Measurements from ENCODE around the gene CMKLR1. TPM values are rescaled to one million over a fixed set of nuclear protein-coding genes. Genes with fewer than 3 reads are reported as not detected.

CMKLR1 gene
- polyA plus RNA-seq, 3 donors = 4.3 to 5.4 (median 4.5) TPM

DNA sequence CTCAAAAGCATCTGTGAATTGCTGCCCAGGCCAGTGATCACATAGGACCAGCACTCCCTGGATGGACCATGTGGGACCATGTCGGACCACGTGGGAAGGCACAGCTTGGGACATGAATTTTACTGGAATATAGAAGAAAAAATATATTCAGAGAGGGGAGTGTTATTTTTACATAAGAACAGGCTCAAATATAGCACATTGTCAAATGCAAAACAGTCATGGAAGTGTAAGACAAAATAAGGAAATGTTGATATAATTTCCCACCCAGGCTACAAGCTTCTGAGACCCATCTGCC lies 68.3 kb downstream of the CMKLR1 start:
- DNase-seq (ENCODE audit: low read depth in 3 of 3, low spot score in 2 of 3) = no peak

DNA sequence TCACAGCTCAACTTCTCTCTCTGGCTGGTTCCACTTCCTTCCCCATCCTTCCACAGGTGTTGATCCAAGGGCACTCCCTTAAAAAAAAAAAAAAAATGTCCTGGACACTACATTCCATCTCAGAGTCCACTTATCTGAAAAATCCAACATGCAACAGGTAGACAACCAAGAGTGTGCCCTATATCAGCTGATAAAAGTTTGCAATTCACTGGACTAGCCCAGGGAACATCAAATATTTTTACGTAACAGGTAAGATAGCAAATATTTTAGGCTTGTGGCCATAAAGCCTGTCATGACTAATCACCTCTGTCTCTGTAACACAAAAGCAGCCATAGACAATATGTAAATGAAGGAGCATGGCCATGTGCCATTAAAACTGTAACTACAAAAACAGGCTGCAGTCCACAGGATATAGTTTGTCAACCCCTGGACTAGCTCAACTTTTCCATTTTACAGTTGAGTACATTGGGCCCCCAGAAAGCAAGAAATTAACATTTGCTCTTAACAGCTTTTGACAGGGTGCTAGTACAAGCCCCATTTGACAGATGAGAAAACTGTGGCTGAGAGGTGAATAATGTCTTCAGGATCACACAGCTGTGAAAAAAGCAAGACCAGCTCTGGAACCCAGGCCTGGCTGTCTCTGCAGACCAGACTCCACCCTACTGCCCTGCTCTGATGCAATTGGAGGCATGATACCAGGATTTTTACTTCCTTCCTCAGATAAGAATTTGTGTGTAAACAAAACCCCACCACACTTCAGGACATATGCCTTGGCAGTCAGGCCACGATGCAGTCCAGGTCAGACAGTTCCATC lies 68.9 kb downstream of the CMKLR1 start:
- DNase-seq (ENCODE audit: low read depth in 3 of 3, low spot score in 2 of 3) = no peak

DNA sequence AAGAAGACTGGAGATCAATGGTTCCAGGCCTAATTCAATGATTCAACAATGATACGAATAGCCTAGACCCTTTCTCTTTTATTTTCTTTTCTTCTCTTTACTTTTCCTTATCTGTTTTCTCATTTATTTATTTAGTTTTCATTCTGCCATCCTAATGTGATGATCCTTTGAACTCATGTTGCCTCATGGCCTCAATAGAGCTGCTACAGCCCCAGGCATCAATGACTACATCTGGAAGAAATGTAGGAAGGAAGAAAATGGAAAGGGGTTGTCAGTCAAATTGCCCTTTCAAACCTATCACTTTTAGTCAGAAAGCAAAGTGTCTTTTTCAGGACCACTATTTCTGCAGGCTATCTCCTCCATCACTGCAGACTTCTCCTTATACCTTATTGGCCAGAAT lies 69.9 kb downstream of the CMKLR1 start:
- DNase-seq (ENCODE audit: low read depth in 3 of 3, low spot score in 2 of 3) = no peak

DNA sequence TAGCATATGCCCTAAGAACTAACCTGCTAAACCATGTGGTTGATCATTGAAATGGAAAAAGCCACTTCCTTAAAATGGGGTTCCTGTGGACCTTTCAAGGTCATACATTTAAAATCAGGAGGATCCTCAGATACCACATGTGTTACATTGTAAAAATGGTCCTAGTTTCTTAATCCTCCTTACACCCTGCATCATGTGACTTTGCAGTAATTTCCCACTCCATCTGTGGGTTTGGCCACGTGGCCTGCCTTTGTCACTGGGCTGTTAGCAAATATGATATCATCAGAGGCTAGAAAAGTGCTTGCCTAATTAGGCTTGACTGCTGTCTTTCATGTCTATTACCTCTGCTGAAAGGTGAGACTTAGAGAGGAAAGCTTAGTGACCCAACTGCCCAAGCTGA lies 70.7 kb downstream of the CMKLR1 start:
- no peak for DNase-seq (ENCODE audit: low read depth in 3 of 3, low spot score in 2 of 3)

DNA sequence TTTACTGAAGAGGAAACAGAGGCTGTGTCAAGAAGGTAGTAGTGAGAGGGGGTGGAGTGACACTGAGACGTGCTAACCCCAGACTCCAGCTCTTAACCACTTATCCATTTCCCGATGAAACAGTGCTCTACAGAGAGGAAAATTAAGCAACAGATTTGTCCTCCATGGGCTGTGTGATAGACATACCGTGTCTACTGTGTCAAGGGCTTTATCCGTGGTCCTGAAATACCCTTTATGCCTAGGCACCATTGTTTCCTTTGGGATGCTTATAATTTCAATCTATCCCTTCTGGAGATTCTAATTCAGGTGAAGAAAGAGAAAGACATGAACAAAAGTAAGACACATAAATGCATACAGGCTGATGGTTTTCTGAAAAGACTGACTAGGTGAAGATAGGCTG lies 71.7 kb downstream of the CMKLR1 start:
- no peak for DNase-seq (ENCODE audit: low read depth in 3 of 3, low spot score in 2 of 3)

DNA sequence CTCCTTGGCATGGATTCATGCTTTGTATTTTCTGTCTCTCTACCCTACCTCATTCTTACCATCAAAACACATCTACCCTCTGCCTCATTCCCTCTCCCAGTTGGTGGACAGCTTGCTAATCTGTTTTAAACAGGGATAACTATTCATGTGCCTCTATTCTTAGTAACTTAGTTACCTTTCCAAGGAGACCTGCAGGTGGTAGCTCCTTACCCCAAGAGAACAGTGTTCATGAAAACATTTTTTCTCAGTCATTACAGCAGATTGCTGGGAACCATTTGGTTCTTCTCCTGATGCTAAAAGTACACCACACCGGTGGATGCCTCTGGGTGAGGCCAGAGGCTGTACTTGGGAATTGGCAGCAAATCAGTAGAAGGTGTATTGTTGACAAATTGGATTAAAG lies 73.0 kb downstream of the CMKLR1 start:
- no peak for DNase-seq (ENCODE audit: low read depth in 3 of 3, low spot score in 2 of 3)

DNA sequence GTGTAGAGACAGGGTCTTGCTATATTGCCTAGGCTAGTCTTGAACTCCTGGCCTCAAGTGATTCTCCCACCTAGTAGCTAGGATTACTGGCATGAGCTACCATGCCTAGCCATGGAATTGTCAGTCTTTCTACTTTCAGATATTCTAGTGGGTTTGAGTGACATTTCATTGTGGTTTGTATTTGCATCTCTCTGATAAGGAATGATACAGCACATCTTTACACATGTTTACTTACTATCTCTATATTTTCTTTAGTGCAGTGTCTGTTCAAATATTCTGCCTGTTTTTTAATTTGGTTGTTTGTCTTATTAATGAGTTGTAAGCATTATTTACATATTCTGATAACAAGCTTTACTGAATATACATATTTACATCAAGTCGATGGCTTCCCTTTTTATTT lies 73.6 kb downstream of the CMKLR1 start:
- no peak for DNase-seq (ENCODE audit: low read depth in 3 of 3, low spot score in 2 of 3)

DNA sequence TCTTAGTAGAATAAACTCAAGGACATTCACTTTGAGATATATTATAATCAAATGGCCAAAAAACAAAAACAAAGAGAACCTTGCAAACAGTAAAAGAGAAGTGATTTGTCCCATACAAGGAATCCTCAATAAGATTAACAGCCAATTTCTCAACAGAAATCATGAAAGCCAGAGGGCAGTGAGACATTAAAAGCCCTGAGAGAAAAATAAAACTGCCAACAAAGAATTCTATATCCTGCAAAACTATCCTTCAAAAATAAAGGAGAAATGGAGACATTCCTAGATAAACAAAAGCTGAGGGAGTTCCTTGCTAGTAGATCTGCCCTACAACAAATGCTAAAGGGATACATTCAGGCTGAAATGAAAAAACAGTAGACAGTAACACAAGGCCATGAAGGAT lies 78.1 kb downstream of the CMKLR1 start:
- no peak for DNase-seq (ENCODE audit: low read depth in 3 of 3, low spot score in 2 of 3)

DNA sequence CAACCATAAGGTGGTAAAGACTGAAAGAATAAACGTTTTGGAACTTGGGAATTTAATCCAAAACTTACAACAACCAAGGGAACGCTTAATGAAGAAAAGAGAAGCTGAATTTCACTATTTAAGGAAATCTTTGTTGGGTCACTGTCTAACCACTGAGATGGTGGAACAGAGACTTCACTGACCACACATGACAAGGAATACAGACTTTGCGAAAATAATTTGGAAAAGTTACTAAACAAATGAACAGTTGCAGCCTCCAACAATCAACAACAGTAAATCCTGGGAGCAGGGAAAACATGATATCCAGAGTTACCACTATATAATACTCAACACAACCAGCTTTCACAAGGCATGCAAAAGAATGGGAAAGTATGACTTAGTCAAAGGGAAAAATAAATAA lies 79.1 kb downstream of the CMKLR1 start:
- no peak for DNase-seq (ENCODE audit: low read depth in 3 of 3, low spot score in 2 of 3)

DNA sequence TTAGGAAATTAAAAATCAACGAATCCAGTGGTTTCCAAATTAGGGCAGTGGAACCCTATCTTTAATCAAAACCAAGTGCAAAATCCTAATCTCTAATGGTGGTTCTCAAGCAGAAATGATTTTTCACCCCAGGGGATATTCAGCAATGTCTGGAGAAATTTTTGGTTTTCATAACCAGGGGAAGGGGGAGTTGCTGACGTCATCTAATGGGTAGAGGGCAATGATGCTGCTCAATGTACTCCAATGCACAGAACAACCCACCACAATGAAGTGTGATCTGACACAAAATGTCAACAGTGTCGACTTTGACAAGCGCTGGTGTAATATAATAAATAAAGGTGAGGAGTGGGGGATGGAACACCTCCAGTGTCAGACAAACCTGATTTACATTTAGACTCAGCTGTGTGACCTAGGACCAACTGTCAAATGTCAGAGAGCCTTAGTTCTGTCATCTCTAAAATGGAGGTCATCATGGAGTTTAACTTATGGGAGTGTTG lies 81.5 kb downstream of the CMKLR1 start:
- no peak for DNase-seq (ENCODE audit: low read depth in 3 of 3, low spot score in 2 of 3)

DNA sequence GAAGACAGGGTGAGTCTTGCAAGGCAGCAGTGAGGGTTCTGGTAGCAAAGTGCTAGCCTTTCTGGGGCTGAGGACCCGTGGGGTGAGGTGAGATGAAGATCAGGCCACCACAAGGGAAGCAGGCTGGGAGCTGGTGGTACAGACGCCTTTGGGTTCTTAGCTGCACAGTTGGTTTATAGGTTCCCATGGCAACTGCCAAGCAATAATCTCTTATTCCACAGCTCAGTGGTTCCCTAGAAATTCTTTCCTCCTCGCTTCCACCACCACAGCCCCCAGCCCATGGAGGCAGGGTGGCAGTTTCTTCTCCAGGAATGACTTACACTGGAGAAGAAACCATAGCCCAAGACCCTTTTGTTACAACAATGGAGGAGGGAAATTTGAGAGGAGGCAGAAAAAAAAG lies 82.1 kb downstream of the CMKLR1 start:
- no peak for DNase-seq (ENCODE audit: low read depth in 3 of 3, low spot score in 2 of 3)

DNA sequence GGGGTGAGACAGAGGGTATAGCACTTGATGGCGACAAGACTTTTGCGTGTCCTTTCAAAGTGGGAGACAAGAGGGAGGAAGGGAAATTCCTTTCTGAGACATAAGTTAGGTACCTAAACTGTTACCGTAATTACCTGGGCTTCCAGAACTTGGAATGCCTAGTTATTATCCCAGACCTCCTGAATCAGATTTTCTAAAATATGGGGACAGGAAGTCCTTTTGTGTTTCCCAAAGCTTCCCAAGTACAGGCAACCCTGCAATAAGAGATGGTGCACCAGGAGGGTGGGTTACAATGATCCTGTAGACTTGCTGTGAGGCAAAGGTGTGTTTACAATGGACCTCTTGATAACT lies 83.9 kb downstream of the CMKLR1 start:
- DNase-seq (ENCODE audit: low read depth in 3 of 3, low spot score in 2 of 3) = no peak

DNA sequence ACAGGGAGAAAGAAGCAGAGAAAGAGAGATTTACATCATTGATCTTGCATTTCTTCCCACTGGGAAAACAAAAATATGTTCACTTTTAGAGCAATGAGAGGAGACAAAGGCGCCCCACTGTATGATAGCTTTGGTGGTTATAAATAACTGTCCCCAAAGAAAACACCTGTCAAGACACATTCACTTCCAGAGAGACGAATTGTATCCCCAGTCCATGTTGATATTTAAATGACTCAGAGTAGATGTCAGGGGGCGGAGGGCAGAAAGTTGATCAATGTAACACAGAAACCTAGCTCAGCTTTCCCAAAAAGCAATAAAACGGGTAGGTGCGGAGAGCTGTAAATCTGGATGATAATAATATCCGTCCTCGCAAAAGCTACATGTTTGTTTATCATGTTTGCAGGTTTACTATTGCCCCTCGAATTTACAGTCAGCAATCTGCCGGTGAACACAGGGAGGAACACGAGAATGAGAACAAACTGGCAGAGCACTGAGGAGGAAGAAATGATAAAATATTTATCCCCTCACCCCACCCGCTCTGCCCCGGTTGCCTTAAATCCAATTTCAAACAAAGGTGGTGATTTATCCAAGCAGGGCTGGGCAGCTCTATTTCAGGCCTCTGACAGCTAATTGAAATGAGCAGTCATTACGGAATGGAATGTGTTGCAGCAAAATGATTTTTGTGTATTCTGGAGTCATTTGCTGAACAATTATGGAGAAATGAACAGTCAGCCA lies 84.4 kb downstream of the CMKLR1 start:
- no peak for DNase-seq (ENCODE audit: low read depth in 3 of 3, low spot score in 2 of 3)

DNA sequence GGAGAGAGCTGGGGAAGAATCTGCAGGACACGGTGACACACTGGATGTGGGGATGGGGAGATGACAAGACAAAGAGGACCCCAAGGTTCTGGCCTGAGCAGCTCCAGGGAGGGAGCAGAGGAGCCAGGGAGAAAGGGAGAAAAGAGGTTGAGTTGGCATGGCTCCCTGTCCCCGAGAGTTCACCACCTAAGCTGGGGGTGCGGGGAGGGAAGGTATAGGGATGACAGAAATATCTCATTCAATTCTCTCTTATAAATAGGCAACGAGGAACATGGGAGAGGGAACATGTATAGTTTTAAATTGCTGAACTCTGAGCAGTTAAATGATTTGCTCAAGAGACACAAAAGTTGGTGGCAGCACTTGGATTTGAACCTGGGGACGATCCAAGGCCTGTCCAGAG lies 85.1 kb downstream of the CMKLR1 start:
- no peak for DNase-seq (ENCODE audit: low read depth in 3 of 3, low spot score in 2 of 3)

DNA sequence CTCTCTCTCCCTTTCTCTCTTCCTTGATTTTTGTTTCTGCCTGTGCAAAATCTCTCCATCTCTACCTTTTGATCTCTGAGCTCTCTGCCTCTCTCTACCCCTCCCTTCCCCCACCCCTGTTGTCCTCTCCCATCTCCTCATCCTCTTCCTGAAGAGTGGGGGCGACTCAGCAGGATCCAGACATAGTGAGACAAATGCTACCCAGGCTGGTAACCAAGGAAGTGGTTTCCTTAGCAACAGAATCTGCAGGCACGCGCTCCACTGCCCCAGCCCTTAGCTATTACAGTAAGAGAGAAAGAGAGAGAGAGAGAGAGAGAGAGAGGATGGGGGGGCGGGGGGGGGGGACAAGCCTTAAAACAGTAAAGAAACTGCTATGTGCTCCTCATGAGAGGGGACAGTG lies 85.6 kb downstream of the CMKLR1 start:
- DNase-seq (ENCODE audit: low read depth in 3 of 3, low spot score in 2 of 3) = no peak

DNA sequence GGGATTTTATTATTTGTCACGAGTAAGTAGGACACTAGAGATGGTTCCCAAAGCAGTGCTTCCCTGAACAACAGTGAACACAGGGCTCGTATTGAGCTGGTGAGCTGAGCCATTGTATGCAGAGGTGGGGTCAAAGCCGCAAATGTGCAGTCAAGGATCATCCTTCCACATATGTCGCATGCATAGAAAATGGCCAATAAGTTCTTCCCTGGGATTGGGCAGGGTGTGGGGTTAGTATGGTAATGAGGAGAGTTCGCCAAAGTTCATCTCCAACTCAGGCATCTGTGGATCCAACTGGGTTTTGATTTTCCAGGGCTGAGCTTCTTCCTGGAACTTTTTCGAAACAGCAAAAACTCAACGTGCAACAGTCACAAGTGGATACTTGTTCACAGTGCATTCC lies 86.6 kb downstream of the CMKLR1 start:
- DNase-seq (ENCODE audit: low read depth in 3 of 3, low spot score in 2 of 3) = no peak

DNA sequence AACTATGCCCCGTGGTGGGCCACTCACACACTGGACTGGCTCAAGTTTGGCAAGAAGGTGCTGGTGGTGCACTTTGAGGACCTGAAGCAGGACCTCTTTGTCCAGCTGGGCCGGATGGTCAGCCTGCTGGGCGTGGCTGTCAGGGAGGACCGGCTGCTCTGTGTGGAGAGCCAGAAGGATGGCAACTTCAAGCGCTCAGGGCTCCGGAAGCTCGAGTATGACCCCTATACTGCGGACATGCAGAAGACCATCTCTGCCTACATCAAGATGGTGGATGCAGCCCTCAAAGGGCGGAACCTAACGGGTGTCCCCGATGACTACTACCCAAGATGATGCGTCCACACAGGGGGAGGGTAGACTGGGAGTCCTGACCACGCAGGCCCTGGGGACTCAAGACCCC lies 91.1 kb downstream of the CMKLR1 start:
- DNase-seq (ENCODE audit: low read depth in 3 of 3, low spot score in 2 of 3) = no peak

DNA sequence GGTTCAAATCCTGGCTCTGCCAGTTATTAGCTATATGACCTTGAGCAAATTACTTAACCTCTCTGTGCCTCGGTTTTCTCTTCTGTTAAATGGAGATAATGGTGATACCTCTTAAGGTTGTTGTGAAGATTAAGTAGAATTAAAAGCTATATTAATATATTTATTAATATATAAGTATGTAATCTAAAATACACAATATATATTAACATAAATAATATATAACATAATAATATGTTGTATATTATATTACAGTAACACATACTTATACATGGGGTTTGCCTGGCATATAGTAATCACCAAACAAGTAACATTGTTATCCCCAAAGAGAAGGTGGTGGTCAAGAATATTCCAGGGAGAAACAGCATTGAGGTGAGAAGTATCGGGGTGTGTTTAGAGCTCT lies 92.0 kb downstream of the CMKLR1 start:
- DNase-seq (ENCODE audit: low read depth in 3 of 3, low spot score in 2 of 3) = no peak

DNA sequence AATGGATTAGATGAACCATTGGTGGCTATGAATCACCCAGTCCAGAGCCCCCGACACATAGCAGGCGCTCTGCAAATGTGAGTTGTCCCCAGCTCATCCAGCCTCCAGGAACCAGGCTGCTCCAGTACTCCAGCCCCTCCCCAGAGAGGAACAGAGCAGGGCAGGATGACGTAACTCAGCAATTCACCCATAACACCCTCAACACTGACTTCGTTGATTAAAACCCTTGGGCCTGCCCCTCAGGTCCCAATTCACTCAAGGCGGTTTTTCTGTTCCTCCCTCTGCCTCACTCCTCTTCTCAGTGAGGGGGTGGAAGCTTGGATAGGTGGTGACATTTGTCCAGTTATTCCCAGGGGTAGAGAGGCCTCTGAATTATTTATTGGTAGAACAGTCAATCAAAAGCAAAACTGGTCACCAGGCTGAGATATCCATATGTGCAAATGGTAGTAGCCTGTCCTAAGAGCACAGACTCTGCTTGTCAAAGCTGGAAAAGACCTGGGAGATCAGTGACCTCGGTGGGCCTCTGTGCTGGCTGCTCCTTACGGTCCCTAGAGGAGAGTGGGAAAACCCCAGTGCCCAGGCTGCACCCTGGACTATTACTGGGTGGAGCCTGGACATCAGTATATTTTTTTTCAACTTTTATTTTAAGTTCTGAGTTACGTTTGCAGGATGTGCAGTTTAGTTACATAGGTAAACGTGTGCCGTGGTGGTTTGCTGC lies 97.0 kb downstream of the CMKLR1 start:
- no peak for DNase-seq (ENCODE audit: low read depth in 3 of 3, low spot score in 2 of 3)

DNA sequence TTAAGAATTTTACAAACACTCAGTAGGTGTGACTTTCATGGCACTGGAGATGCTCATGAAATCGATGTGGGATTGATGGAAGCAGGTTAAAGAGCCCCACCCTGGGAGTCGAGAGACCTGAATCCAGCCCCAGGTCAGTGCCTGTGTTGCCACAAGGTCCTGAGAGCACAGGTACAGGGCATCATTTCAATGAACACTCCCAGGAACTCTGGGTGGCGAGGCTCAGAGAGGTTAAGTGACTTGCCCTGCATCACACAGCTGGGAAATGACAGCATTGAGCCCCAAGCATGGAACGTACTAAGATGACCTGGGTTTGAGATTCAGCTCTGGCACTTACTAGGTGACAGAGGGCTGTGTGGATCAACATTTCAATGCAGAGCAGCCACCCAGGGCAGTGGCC lies 98.2 kb downstream of the CMKLR1 start:
- no peak for DNase-seq (ENCODE audit: low read depth in 3 of 3, low spot score in 2 of 3)

DNA sequence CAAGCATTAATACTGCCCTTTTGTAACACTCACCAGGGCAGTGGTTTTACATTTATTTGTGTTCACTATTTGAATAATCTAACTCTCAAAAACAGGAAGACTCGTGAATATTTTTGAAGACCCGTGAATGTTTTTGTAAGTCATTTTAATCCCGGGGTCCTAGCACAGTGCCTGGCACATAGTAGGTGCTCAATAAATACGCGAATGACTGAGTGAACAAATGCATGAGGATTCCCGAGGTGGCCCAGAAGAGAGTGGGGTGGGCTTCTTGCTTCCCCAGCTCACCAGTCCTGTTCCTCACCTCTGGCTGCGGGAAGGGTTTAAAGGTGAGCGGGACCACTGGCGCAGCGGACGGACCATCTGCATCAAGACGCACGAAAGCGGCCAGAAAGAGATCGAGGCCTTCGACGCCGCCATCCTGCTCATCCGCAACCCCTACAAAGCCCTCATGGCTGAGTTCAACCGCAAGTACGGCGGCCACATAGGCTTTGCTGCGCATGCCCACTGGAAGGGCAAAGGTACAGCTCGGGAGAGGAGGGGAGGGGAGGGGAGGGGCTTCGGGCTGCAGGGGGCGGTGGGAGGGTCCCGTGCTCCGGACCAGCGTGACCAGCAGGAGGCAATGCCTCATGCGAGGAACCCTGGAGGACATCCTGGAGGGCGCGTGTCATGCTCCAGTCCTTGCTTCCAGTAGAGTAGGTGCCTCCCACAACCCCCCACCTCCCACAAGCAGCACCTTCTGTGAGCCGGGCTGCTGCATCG lies 98.9 kb downstream of the CMKLR1 start:
- no peak for DNase-seq (ENCODE audit: low read depth in 3 of 3, low spot score in 2 of 3)
